ENCODE measurements around the gene RFC4.

GRCh38 chr3:186814100-186814499 is 7.8 kb upstream of the RFC4 start:
- no peak for TF ChIP-seq CTCF (IDR thresholded peaks at IDR 0.05)
- TF ChIP-seq EP300 (IDR thresholded peaks at IDR 0.05) = no peak
- no peak for TF ChIP-seq POLR2A (IDR thresholded peaks at IDR 0.05; ENCODE audit: low read depth)

Data from esophagus muscularis mucosa (tissue), 4 donors.